Activated naive CD8-positive, alpha-beta T cell treated with anti-CD3 and anti-CD28 coated beads, Interleukin-2, amount 50 U/mL, for 24 hours (primary cell): Measurements from ENCODE around the gene WFDC9.
"Not testable (repeated sequence)": the region's sequence is repeated elsewhere in the genome, so short reads cannot be mapped to it uniquely, and the experiment has no call there.

ENCODE experiments used
- ATAC-seq: fragments of 150-1000 bp; cut with Tn5 transposase; one replicate; pipeline ENCODE4 v1.10.0; 2021
- DNase-seq: peaks from one replicate; pipeline ENCODE4 v3.0.0; 2021
- H3K27ac Mint-ChIP-seq: one replicate; pipeline ENCODE4 v1.8.0; 2021; ENCODE audit warnings: mild to moderate bottlenecking, mixed read lengths
- H3K27me3 Mint-ChIP-seq: one replicate; pipeline ENCODE4 v1.8.0; 2021; ENCODE audit warnings: mixed read lengths
- H3K36me3 Mint-ChIP-seq: one replicate; pipeline ENCODE4 v1.8.0; 2021; ENCODE audit warnings: low read depth, mixed read lengths
- H3K4me1 Mint-ChIP-seq: one replicate; pipeline ENCODE4 v1.8.0; 2021; ENCODE audit warnings: mixed read lengths
- H3K4me3 Mint-ChIP-seq: one replicate; pipeline ENCODE4 v1.8.0; 2021; ENCODE audit warnings: mild to moderate bottlenecking, moderate library complexity, mixed read lengths
- H3K9me3 Mint-ChIP-seq: one replicate; pipeline ENCODE4 v1.8.0; 2021; ENCODE audit warnings: mixed read lengths

The WFDC9 gene

DNA sequence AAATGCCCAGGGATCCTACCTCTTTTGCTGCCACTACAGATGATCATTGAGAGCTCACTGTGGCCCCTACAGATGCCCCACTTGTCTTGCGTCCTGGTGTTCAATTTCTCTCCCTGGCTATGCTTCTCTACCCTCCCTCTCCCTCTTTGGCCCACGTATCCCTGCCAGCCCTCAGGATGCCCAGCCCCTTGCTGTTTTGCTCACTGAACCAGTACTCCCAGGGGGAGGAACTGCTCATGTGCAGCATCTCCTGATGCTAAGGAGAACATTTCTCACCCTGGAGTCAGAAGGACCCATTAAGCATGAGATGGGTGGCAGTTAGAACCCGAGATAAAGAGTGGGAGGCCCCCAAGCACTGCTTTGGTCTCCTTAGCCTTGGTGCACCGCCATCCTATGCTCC is at the start of gene WFDC9:
TSS of gene WFDC9 (minus strand) at position 101 of the 400 bp plus-strand sequence. CDS start 21,103 bp downstream, outside the sequence.
- no peak within 1 kb of the TSS for H3K27ac Mint-ChIP-seq
- H3K4me1 Mint-ChIP-seq, result peaks cover 6% of the 10 kb centered on the region
- H3K27me3 Mint-ChIP-seq, result peaks cover 34% of the 10 kb centered on the region
- DNase-seq, result no peak
- H3K36me3 Mint-ChIP-seq, result no peaks in the 10 kb centered on the region
- H3K4me3 Mint-ChIP-seq, result no peak within 1 kb of the TSS
- no peaks in the 10 kb centered on the region for H3K9me3 Mint-ChIP-seq
- no peak for ATAC-seq

DNA sequence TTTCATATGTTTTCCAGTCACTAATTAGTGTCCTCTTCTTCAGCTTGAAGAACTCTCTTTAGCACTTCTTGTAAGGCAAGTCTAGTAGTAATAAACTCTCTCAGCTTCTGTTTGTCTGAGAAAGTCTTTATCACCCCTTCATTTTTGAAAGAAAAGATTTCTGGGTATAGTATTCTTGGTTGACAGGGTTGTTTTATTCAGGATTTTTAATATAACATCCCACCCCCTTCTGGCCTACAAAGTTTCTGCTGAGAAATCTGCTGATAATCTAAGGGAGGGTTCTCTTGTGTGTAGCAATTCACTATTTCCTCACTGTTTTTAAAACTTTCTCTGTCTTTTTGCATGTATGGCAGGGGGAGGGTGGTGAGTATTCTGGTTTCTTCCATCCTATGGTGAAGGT is 48.6 kb upstream of the WFDC9 start:
- Mint-ChIP-seq H3K4me3 (no peak overlapping the region), H3K4me1 (no peaks in the 10 kb centered on the region), H3K36me3 (no peaks in the 10 kb centered on the region), H3K9me3 (peaks cover 24% of the 10 kb centered on the region), H3K27ac (no peak overlapping the region), H3K27me3 (peaks cover 15% of the 10 kb centered on the region)
- DNase-seq, result no peak
- ATAC-seq, result no peak

DNA sequence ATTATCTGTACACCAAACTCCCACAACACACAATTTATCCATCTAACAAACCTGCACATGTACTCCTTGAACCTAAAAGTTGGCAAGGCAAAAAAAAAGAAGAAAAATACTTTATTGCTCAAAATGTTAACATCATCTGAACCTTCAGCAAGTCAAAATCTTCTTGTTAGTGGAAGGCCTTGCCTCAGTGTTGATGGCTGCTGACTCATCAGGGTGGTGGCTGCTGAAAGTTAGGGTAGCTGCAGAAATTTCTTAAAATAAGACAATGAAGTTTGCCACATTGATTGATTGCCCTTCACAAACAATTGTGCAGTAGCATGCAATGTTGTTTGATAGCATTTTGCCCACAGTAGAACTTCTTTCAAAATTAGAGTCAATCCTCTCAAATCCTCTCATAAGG is 41.7 kb upstream of the WFDC9 start:
- no peak for ATAC-seq

DNA sequence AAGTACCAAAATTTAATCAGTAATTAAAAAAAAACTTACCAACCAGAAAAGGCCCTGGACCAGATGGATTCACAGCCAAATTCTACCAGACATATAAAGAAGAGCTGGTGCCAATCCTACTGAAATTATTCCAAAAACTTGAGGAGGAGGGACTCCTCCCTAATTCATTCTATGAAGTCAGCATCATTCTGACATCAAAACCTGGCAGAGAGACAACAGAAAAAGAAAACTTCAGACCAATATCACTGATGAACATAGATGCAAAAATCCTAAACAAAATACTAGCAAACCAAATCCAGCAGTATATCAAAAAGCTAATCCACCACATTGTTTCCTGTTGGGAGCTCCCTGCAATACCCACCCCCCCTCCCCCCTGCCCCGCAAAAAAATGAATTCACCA is 39.1 kb upstream of the WFDC9 start, which contains the start of gene WFDC11:
TSS of gene WFDC11 (minus strand) at position 101 of the 400 bp plus-strand sequence. CDS start 19,639 bp downstream, outside the sequence.
- no peaks in the 10 kb centered on the region for H3K4me1 Mint-ChIP-seq
- H3K27ac Mint-ChIP-seq, result no peak within 1 kb of the TSS
- H3K9me3 Mint-ChIP-seq, result no peaks in the 10 kb centered on the region
- no peaks in the 10 kb centered on the region for H3K36me3 Mint-ChIP-seq
- no peak for ATAC-seq
- no peak within 1 kb of the TSS for H3K4me3 Mint-ChIP-seq
- no peak for DNase-seq
- peaks cover 35% of the 10 kb centered on the region for H3K27me3 Mint-ChIP-seq

More for the DNA sequence above, 41.7 kb upstream of the WFDC9 start:
- Mint-ChIP-seq H3K4me3 (no peak overlapping the region), H3K9me3 (peaks cover 5% of the 10 kb centered on the region), H3K4me1 (no peaks in the 10 kb centered on the region), H3K27ac (no peak overlapping the region), H3K27me3 (peaks cover 35% of the 10 kb centered on the region), H3K36me3 (no peaks in the 10 kb centered on the region)
- DNase-seq, result no peak

DNA sequence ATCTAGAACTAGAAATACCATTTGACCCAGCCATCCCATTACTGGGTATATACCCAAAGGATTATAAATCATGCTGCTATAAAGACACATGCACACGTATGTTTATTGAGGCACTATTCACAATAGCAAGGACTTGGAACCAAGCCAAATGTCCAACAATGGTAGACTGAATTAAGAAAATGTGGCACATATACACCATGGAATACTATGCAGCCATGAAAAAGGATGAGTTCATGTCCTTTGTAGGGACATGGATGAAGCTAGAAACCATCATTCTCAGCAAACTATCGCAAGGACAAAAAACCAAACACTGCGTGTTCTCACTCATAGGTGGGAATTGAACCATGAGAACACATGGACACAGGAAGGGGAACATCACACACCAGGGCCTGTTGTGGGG is 26.0 kb upstream of the WFDC9 start:
- H3K36me3 Mint-ChIP-seq, DNase-seq, ATAC-seq, H3K9me3 Mint-ChIP-seq, H3K27ac Mint-ChIP-seq, H3K4me3 Mint-ChIP-seq, H3K4me1 Mint-ChIP-seq: not testable (repeated sequence)
- H3K27me3 Mint-ChIP-seq, result peaks cover 22% of the 10 kb centered on the region

DNA sequence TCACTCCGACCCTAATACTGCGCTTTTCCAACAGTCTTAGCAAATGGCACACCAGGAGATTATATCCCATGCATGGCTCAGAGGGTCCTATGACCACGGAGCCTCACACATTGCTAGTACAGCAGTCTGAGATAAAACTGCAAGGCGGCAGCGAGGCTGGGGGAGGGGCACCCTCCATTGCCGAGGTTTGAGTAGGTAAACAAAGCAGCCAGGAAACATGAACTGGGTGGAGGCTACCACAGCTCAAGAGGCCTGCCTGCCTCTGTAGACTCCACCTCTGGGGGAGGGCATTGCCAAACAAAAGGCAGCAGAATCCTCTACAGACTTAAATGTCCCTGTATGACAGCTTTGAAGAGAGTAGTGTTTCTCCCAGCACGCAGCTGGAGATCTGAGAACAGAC is 20.6 kb upstream of the WFDC9 start:
- H3K36me3 Mint-ChIP-seq, ATAC-seq, H3K9me3 Mint-ChIP-seq, H3K4me1 Mint-ChIP-seq, H3K4me3 Mint-ChIP-seq, DNase-seq, H3K27ac Mint-ChIP-seq: not testable (repeated sequence)
- peaks cover 27% of the 10 kb centered on the region for H3K27me3 Mint-ChIP-seq

DNA sequence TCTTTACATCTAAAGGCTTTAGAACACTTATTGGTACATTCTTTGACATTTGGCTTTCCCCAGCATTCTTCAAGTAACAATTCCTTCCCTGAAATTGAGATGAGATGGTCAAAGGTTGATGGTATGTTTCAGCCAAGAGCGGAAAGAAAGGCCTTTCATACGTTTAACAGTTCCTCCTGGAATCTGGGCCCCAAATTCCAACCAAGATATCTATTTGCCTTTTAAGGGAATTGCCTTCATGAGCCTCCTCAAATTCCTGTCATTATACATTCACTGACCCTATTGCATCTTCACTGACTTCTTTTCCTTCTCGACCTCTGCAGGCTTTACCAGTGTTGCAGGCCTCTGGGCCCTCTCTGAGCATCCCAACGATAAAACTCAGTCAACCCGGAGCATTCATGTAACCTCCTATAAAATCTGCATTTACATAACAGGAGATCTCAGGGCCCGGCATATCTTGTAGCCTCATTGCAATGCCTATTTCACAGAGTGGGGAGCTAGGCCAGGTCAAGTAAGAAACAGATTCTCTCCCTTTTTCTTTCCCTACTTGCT is 18.3 kb upstream of the WFDC9 start:
- no peak overlapping the region for H3K27ac Mint-ChIP-seq
- H3K36me3 Mint-ChIP-seq, result no peaks in the 10 kb centered on the region
- peaks cover 17% of the 10 kb centered on the region for H3K27me3 Mint-ChIP-seq
- H3K4me1 Mint-ChIP-seq, result no peaks in the 10 kb centered on the region
- ATAC-seq, result no peak
- no peak for DNase-seq
- no peaks in the 10 kb centered on the region for H3K9me3 Mint-ChIP-seq
- no peak overlapping the region for H3K4me3 Mint-ChIP-seq

DNA sequence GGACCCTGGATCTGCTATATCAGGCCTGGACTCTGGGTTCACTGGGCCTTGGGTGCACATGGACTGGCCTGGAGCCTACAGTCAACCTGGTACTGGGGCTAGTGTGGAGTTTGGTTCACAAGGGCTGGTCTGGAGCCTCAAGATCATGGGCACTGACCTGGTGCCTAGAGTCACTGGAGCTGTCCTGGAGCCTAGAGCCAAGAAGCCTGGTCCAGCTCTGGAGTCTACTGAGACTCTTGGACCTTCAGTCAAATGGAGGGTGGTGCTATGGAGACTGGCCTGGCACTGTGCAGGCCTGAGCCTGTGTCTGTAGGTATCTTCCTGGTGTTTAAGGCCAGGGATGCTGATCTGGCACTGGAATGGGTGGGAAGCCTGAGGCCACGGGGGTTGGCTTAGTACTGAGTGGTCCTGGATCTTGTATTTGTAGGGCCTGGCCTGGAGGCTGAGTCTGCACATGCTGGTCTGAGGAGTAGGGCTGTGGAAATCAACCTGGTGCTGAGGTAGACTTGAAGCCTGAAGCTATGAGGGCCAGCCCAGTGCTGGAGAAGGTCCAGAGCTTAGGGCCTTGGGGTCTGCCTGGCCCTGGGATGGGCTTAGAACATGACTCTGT is 16.5 kb upstream of the WFDC9 start:
- Mint-ChIP-seq H3K9me3 (no peaks in the 10 kb centered on the region), H3K27me3 (peaks cover 16% of the 10 kb centered on the region), H3K36me3 (no peaks in the 10 kb centered on the region), H3K4me1 (no peaks in the 10 kb centered on the region), H3K4me3 (no peak overlapping the region), H3K27ac (no peak overlapping the region)
- DNase-seq (no peak), ATAC-seq (no peak)

DNA sequence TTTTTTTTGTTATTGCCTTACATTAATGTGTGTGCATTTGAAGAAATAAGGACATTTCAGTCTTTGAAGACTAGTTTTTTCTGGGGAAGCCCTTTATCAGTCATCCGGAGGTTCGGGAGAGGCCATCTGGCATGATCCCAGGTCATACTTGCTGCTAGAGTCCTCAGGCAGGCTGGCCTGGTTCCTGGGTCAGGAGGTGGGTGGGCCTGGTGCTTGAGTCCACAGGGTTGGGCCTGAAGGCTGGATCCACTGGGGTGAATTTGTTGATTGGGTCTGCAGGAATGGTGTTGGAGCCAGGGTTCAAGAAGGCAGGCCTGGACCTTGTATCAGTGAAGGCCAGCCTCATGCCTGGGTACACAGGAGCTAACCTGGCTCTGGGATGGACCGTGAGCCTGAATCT is 15.8 kb upstream of the WFDC9 start:
- Mint-ChIP-seq H3K4me1 (no peaks in the 10 kb centered on the region), H3K36me3 (no peaks in the 10 kb centered on the region), H3K27ac (no peak overlapping the region), H3K4me3 (no peak overlapping the region), H3K9me3 (no peaks in the 10 kb centered on the region), H3K27me3 (peaks cover 17% of the 10 kb centered on the region)
- no peak for ATAC-seq
- no peak for DNase-seq

DNA sequence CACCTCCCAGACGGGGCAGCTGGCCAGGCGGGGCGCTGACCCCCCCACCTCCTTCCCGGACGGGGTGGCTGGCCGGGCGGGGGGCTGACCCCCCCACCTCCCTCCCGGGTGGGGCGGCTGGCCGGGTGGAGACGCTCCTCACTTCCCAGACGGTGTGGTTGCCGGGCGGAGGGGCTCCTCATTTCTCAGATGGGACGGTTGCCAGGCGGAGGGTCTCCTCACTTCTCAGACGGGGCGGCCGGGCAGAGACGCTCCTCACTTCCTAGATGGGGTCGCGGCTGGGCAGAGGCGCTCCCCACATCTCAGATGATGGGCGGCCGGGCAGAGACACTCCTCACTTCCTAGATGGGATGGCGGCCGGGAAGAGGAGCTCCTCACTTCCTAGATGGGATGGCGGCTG is 14.8 kb upstream of the WFDC9 start:
- DNase-seq, H3K27ac Mint-ChIP-seq, H3K4me1 Mint-ChIP-seq, H3K9me3 Mint-ChIP-seq, ATAC-seq, H3K36me3 Mint-ChIP-seq, H3K4me3 Mint-ChIP-seq: not testable (repeated sequence)
- H3K27me3 Mint-ChIP-seq, result peaks cover 17% of the 10 kb centered on the region

DNA sequence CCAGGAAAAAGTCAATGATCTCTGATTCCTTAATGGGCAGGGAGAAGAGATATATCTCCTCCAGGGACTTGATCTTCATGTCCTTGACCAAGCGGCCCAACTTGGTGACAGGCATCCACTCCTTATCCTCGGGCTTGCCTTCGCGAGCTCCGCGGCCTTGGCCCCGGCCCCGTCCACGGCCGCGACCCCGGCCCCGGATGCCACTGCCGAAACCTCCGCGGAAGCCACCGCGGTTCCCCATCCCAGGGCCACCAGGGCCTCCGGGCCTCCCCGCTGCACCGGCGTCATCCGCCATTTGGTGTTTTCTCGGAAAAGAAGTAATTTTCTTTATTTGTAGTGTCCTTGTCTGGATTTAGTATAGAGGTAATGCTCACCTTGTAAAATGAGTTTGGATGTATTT is 10.0 kb upstream of the WFDC9 start:
- not testable (repeated sequence) for H3K36me3 Mint-ChIP-seq, H3K4me3 Mint-ChIP-seq, DNase-seq, H3K4me1 Mint-ChIP-seq, H3K27ac Mint-ChIP-seq, H3K9me3 Mint-ChIP-seq, ATAC-seq
- H3K27me3 Mint-ChIP-seq, result peaks cover 29% of the 10 kb centered on the region

DNA sequence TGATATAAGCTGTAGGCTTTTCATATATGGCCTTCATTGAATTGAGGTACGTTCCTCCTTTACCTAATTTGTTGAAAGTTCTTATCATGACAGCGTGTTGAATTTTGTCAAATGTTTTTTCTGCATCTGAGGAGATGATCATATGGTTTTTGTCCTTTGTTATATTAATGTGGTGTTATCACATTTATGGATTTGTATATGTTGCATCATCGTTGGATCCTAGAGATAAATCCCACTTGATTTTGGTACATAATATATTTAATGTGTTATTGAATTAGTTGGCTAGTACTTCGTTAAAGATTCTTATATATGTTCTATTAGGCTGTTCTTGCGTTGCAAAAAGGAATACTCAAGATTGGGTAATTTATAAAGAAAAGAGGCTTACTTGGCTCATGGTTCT is 8.6 kb upstream of the WFDC9 start:
- peaks cover 28% of the 10 kb centered on the region for H3K27me3 Mint-ChIP-seq
- H3K36me3 Mint-ChIP-seq, result no peaks in the 10 kb centered on the region
- DNase-seq (no peak), ATAC-seq (no peak)
- no peaks in the 10 kb centered on the region for H3K9me3 Mint-ChIP-seq
- no peak overlapping the region for H3K4me3 Mint-ChIP-seq
- no peaks in the 10 kb centered on the region for H3K4me1 Mint-ChIP-seq
- no peak overlapping the region for H3K27ac Mint-ChIP-seq

DNA sequence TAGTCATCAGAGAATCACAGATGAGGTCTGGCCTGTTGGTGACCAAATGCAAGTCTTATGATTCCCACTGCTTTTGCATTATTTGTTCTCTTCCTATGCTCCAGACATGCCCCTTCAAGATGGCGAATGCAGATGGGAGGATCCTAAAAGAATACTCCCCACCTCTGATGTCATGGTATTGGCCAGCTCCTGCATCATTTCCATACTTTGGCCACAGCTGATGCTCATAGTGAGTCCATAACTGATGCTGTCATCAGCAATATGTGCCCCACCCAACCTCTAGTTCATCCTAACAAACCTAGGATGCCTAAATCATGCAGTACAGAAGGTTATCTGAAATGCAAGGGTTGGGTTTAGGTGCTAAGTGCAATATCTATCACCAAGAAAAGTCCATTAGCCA is 5.4 kb upstream of the WFDC9 start:
- Mint-ChIP-seq H3K27me3 (peaks cover 24% of the 10 kb centered on the region), H3K4me3 (no peak overlapping the region), H3K4me1 (no peaks in the 10 kb centered on the region), H3K9me3 (no peaks in the 10 kb centered on the region), H3K36me3 (no peaks in the 10 kb centered on the region), H3K27ac (no peak overlapping the region)
- ATAC-seq, result no peak
- no peak for DNase-seq

DNA sequence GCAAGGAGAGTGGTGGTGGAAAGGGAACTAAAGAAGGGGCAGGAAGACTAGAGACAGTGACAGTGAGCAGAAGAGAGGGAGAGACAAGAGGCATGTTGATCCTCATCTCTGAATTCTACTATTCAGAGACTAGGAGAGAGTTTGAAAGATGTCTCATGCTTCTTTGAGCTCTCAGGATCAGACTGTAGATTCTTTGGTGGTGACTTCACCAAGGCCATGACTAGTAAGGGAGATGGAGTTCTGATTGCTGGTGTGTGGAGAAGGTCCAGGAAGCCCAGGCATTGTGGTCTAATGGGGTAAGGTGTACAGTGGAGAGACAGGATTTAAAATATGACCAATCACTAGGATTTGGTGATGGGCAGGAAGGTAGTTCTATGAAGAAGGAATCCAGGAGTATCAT is 713 bp downstream of the WFDC9 start:
- Mint-ChIP-seq H3K27me3 (peaks cover 35% of the 10 kb centered on the region), H3K36me3 (no peaks in the 10 kb centered on the region), H3K4me1 (peaks cover 6% of the 10 kb centered on the region), H3K4me3 (no peak overlapping the region), H3K27ac (no peak overlapping the region), H3K9me3 (no peaks in the 10 kb centered on the region)
- ATAC-seq, result no peak
- no peak for DNase-seq

DNA sequence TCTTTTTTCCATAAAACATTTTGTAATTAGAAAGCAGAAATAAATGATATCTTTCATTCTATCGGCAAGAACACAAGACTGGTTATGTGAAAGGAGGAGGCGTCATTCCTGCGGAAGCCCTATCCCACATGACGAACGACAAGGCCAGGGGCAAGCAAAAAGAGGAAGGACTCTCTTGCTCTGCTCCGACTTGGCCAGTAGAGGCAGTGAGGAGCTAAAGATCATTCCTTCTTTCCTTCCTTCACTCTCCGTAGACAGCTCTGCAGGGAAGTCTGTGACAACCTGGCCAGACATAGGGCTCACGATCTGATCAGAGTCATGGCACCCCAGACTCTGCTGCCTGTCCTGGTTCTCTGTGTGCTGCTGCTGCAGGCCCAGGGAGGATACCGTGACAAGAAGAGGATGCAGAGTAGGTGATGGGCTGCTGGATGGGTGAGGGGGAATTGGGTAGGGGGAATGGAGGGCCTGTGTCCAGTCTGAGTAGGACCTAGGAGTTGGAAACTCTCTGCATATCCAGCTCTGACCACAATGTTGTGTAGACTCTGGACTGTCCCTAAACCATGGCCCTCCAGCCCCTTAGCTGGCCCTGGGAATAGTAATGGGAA is 1.5 kb downstream of the WFDC9 start, which contains the start of gene WFDC10A:
TSS of gene WFDC10A (plus strand) at position 244 of the 605 bp plus-strand sequence. CDS start at position 319, 75 bp downstream.
- Mint-ChIP-seq H3K27me3 (peaks cover 43% of the 10 kb centered on the region), H3K36me3 (no peaks in the 10 kb centered on the region), H3K4me3 (no peak within 1 kb of the TSS), H3K4me1 (peaks cover 6% of the 10 kb centered on the region), H3K27ac (no peak within 1 kb of the TSS), H3K9me3 (no peaks in the 10 kb centered on the region)
- peak; percentile 27 for DNase-seq
- peak; percentile 90 for ATAC-seq
